GM21723 (cell line): Measurements from ENCODE around the gene RNF157.

Source experiments
- ATAC-seq: cut with Tn5 transposase; IDR thresholded peaks from one replicate; pipeline ENCODE4 v1.9.1; 2021; ENCODE audit warnings: mild to moderate bottlenecking, moderate library complexity; ENCODE audit not compliant: unreplicated experiment

The RNF157 gene

DNA sequence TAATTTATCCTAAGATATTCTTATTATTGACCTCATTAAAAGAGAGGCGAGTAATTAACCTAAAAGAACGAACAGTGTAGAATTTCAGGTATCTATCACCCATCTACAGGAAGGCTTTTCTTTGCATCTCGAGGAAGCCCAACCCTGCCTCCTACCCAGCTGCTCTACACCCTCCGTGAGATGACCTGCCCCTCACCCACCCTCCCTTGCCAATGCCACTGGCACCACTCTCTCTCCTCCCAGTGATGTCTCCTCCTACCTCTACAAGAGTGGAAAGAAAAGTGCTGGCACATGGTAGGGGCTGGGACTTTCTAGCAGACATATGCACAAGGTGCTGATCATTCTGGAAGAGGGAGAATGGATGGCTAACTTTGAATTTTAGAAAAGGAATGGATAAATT is 76.4 kb downstream of the RNF157 start:
- no peak for ATAC-seq

DNA sequence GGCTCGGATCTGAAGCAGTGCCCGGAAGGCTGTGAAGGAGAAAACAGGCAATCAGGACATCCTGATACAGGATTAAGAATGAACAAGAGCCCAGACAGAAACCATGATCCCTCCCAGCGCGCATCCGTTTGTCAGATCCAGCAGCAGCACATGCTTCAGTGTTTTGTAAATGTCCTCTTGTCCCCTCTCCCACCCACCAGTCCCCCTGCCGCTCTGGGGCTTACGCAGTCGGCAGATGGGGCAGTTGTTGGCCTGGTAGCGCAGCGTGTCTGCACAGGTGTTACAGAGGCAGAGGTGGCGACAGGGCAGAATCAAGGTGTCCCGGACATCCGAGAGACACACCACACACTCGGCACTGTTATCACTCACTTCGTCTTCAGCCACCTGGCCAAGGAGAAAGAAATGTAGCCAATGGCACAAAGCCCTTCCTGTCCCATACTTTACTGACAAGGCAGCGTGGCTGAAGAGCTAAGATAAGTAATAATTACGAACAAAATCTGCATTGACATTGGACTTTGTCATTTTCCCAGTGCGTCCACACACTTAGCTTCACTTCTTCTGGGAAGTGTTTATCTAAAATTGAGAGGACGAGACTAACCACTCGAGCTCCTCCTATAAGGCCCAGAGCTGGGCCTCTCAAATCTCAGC is 78.5 kb downstream of the RNF157 start:
- ATAC-seq: no peak

DNA sequence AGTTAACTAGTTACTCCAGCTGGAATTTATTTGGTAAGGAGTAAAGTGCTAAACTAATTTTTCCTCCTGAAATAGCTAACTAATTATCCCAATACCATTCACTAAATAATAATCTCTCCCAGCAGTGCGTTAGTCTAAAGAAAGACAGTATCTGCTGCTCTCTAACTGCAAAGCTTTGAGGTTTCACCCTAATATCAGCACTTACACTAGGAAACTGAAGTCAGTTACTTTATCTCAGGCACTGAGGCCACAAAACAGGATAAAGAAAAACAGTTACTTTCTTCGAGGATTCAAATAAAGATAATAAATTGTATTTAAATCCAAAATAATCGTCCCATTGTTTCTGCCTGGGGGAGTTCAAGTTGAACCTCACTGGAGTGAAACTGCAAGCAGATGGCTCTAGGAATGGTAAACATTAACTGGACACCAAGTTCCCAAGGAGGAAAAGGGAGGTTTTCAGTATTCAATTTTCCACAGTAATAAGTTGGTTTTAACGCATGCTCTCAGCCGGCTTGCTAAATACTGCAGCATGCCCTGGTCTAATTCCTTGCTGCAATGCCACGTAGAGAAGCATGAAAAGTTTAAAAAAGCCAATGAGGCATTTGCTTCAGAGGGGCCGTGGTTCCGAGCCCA is 79.3 kb downstream of the RNF157 start:
- ATAC-seq: no peak

DNA sequence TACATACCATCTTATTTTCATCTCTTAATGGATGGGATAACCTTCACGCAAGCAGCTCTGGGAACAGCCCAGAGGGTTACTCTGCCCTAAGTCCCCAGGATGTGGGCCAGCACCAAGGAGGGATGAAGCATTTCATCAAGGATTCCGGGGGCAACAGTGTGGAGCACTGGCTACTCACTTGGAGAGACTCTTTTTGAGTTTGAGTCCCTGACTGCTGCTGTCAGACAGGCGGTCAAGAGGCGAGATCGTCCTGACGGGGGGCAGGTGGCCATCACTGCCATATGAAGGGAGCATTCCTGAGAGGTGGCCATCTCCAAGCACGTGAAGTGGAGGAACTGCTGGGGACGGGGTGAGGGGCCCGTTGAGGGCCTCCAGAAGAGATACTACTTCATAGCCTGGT is 81.1 kb downstream of the RNF157 start:
- no peak for ATAC-seq

DNA sequence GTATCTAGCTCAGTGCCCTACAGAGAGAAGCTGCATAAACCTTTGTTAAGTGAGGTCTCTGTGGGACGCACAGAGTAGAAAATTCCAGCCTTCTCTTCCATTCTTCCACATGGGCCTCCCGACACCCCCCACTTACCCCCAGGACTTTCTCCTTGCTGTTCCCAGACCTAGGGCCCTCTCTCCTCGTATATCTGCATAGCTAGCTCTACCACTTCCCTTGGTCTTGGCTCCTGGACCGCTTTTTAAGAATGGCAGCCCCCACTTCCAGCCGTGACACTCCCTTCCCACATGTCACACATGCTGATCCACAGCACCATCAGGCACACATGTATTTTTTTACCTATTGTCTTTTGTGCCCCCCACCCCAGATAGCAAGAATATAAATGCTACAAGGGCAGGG is 82.5 kb downstream of the RNF157 start:
- ATAC-seq: no peak

DNA sequence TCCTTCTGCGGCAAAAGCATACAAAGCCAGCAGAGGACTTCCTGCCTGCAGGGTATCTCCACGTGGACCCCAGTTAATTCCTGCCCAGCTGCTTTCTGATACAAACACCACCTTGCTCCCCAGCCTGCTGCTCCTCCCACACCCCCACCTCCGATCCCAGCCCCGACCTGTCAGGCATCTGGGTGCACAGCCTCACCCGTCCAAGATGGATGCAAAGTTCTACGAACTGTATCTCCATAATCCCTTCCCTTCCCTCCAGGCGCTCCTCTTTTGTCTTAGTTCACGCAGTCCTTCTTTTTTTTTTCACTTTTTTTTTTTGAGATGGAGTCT is 83.7 kb downstream of the RNF157 start:
- ATAC-seq: no peak

DNA sequence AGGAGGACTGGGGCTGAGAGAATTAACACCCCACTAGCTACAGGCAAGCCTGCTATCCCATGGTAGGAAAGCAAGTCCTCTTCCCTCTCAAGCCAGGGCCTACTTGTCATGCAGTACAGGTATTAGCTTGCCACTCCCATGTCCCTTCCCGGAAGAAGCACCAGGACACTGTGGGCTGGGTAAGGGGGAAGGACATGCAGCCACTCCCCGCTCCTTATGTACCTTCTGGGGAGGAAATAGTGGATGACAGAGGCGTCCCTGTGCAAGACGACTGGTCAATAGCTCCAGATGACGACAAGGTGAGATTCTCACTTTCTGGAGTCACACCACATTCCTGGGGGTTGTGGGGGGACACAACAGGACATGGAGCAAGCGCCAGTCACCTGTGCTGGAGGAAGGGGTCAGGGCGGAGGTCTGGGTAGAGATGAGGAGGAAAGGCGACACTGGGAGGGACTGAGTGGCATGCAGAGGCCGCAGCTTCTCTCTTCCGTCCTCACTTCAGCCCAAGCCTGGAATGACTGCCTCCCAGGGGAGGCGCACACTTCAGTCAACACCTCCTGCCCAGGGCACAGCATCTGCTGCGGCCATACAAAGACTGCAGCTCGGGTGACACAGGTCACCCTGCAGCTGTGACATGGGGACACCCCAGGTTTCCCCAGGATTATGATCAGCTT is 84.2 kb downstream of the RNF157 start:
- ATAC-seq: no peak

DNA sequence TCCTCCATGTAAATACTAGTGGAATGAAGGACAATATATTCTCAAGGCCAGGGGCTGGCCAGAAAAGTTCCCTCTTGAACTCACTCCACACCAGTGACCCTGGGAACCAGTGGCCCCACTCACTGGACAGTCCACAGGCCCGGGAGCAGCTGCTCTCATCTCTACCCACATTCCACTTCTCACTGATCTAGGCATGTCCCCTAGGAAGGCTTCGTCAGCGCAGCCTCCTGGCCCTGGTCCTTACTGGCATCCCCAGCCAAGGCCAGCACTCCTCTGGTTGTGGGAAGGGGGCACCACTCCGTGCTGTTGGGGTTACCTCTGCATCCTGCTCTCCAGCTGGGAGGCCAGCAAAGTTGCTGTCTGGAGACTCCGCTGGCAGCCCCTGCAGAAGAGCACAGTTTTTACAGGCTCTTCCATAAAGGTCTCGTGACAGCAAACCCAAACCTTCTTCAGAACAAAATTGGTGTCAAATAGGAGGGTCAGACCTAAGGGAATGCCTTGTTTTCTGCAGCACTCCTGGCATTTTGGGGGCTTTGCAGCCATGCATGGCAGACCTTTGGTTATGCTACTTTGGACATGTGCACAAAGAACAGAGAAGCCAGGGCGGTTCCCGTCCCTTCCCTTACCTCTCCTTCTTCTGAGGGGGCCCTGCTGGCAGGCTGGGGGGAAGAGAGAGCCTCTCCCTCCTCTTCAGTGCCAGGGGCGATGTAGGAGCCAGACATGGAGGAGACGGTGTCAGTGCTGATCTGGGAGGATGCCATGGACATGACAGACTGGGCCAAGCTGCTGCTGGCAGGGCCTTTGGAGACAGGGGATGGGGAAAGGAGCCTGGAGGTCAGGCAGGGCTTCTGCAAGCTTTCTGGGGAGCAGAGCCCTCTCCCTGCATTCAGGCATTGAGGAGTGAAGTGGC is 85.1 kb downstream of the RNF157 start:
- no peak for ATAC-seq

DNA sequence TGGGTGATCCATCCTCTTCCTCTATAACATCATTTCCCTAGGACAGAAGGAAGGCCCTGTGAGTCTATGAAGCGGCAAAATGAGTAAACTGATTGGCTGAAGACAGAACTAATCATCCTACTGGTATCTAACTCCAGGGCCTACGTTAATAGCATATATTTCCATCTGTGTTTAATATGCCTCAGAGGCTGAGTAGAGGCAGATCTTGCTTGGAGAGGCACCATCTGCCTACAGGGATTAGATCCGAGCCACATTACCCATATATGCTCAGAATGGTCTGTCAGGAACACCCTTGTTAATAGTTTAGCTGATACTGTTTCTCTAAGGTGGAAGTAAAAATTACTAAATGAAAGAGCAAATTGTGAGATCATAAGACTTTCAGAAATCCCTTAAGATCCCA is 86.0 kb downstream of the RNF157 start:
- no peak for ATAC-seq

DNA sequence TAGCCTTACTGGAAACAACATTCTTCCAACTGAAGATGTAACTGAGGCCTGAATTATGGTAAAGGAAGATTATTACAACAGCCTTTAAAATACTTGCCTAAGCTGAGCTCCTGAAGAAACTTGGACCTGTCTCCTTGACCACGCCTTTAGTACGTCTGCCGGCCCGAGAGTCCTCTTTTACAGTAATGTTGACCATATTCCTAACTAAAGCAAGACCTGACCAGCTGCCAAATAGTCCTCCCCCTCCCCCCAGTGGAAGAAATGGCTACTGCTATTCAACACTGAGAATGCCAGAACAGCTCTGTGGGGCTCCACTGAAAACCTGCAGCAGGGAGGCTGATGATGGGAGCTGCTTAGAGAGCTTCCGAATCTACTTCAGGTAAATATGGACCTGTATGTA is 86.7 kb downstream of the RNF157 start:
- ATAC-seq: no peak

DNA sequence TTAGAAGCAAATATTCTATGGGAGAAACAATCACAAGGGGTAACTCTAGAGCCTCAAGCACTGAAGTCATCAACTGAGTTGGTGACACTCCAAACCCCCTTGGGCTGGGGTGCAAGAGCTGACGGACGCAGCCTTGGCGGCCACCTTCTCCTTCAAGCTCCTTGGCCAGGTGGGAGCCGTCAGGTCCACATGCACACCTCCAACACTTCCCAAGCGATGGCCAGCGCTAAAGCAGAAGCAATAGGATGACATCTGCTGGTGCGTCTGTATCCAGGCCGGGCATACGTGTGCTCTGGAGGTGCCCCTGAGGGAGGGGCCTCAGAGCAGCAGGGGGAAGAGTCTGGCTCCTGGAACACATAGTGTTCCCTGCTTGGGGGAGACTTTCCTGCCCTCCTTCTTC is 87.1 kb downstream of the RNF157 start:
- no peak for ATAC-seq

DNA sequence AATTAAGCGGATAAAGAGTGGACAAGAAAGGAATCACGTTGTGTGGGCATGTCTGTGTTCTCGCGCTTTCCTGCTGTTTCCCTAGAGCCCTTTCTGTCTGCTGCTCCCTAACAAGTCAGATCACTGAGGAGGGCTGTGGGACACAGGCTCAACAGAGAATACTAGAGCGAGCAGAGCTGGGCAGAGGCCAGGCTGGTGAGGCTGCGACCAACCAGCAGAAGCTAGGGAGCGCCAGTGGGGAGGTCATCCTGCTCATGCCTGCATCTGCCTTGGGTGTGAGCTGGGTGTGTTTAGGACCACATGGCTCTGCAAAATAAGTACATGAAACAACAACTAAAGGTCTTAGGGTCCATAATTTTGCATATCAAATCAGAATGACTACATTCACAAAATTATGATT is 87.7 kb downstream of the RNF157 start:
- ATAC-seq: no peak

DNA sequence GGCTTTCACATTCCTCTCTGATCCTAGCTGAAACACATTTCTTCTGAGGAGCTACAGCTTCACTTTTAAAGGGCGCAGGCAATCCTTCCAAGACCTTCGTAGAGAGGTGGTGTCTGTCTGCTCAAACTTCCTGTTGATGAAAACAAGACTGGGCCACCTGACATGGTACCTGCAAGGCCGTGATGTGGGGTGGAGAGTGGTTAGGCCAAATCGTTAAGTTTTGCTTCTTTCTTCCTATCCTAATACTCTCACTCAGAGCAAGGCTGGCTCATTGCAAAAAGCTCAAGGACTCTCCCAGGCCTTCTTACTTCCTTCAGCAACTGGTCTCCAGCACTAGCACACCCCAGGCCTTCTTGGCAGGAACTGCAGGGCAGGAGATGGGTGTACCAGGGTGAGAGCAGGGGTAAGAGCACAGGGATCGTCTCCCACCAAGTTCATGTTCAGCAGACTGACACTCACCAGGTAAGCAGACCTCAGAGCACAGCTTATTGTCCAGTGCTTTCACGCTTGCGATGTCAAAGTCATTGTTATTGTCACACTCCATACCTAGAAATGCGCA is 88.3 kb downstream of the RNF157 start:
- no peak for ATAC-seq

DNA sequence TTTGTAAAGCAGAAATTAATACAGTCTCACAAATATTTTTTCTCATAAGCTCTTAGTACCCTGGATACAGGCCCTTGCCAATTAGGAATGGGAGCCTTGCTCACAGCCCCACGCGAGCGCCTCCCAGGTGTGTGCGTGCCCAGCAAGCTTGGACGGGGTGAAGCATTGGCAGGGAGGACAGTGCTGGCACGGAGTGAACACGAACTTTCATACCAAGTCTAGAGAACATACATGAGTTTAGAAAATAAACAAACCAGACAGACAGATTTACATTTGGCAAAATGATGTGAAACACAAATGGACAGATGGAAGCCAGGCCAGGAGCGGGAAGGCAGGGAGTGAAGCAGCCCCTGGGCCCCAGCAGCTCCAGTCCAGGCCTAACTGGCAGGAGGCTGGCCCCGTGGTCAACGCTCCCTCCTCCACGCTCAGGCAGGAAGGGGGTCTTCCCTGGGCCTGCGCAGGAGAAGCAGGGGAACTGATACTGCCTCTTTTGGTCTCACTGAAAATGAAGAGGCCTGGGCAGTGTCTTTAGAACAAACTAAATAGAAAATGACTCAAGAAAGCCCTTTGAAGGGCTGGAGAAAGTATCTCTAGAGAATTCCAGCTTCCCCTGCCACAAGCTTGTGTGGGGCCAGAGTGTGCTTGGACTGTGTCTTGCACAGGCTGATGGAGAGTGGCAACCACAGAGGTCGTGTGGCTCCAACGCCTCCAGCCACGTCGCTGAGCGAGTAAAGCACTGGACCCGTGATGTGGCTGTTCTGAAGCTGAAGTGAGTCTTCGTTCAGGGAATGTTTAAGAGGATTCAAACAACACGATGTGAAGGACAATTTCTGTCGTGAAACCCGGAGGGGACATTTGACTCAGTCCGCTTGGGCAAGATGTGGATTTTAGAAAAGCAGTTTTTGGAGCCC is 89.3 kb downstream of the RNF157 start:
- no peak for ATAC-seq

DNA sequence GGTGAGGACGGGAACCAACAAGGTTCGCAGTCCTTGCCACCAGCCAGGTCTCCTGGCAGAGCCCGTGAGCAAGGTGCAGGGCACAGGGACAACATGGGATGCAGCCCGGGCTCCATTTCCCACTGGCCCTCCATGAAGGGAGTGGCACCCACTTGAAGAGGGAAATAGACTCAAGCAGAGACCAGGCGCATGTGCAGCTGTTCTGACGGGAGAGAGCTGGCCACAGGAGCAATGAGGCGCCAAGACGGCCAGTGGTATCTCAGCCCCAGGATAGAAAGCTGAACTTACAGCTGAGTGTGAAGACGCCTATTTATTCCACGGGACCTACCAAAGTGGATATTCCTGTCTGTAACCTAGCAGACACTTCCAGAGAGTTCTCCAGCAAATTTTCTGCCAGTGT is 91.1 kb downstream of the RNF157 start:
- no peak for ATAC-seq

DNA sequence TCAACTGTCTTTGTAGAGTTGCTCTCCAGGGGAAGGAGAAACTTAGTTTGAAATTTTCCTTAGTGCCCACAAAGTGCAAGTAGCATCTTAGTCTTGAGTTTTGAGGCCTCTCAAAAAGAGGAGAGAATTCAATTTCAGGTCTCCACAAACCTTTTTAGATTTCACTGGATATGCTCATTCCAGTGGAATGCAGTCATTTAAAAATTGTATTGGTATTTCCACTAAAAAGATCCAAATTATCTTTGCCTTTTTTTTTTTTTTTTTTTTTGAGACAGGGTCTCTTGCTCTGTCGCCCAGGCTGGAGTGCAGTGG is 92.3 kb downstream of the RNF157 start:
- ATAC-seq: no peak

DNA sequence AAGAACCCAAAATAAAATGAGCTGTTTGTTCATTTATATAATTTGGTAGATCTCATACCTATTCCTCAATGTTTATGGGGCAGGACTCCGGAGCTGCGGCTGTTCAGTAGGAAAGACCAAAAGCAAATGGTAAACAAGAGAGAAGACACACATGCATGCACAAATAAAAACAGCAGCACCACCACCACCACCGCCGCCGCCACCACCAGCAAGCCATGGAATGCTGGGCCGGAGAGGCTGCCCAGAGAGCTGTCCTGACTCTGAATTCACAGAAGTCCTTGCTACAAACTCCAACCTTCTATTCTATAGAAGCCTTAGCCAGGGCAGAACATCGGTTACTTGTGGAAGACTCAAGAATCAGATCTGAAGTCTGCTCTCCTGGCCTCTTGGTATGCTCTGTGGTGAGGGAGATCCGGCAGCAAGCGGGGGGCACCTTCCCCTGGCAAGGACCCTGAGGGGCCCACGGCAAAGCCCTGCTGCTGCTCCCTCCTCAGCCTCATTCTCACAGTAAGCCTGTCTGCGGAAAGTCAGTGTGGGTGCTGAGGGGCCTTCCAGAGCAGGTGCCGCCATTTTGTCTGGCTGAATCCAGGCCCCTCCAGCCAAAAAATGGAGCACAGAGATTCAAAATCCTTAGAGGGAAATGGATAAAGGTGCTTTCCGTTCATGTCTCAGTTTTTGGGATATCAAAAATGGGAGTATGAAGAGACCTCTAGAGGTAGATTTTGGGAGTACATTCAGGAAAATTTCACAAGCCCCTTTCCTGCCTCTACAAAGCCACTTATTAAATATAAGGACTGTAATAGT is 92.9 kb downstream of the RNF157 start:
- ATAC-seq: no peak

DNA sequence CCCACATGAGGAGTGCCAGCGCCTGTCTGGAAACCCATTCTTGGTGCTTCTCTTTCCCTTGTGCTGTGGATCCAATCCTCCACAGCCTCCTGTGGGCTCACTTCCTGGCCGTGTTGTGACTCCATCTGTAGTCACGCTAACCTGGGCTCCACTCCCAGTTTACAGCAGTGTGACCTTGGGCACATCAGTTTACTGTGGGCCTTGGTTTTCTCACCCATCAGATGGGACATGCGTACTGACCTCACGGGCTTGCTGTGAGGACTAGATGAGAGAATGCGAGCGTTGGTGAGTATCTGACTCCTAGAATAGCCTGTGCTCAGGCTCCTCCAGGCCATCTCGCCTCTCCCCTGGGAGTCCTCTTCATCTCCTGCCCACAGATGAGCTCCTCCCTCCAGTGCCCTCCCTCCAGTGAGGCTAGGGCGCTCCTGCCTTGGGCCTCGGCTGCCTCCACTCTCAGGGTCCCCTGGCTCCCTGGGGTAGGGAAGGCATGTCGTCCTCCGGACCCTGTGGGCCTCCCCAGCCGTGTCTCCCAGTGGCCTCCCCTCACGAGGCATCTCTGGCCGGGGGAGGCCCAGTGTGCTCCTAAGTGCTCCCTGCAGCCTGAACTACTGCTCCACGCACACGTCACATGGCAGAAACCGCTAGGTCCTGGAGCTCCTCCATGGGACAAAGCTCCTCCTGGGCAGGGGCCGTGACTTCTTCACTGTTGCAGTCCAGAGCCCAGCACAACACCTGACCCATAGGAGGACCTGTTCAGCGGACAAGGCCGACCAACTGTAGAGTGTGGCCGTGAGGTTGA is 94.0 kb downstream of the RNF157 start:
- ATAC-seq: no peak
